ENCODE measurements around the gene ZMYND8.

DNA sequence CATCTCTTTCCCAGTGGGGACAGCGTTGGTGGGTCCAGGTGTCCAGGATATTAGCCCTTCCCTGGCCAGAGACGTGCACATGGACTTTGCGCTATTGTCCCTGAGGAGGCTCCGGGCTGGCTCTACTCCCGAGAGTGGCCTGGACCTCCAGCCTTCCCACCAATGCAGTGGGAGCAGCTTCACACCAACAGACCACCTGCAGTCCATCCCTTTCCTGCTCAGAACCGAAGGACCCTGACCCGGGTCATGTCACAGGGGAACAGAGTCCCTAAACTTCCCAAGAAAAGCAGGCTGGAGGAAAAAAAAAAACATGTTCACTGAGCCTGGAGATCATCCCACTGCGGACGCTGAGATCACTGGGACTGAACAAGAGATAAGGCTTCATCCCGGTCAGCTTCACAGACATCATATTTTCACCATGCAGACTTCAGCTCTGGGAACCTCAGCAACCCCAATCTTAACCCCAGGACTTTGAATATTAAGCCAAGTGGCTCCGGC is 18.3 kb downstream of the ZMYND8 start:
- TF ChIP-seq YY1 (tag by site-specific recombination; IDR thresholded peaks at IDR 0.05) (no peak), CTCF (tag by site-specific recombination; IDR thresholded peaks at IDR 0.05) (no peak), ZNF707 (tag by site-specific recombination; IDR thresholded peaks at IDR 0.05) (no peak), ZBTB7A (tag by site-specific recombination; IDR thresholded peaks at IDR 0.05; ENCODE audit: low read depth) (no peak)
- TF ChIP-seq, protein P1, sequence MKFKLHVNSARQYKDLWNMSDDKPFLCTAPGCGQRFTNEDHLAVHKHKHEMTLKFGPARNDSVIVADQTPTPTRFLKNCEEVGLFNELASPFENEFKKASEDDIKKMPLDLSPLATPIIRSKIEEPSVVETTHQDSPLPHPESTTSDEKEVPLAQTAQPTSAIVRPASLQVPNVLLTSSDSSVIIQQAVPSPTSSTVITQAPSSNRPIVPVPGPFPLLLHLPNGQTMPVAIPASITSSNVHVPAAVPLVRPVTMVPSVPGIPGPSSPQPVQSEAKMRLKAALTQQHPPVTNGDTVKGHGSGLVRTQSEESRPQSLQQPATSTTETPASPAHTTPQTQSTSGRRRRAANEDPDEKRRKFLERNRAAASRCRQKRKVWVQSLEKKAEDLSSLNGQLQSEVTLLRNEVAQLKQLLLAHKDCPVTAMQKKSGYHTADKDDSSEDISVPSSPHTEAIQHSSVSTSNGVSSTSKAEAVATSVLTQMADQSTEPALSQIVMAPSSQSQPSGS (tag by site-specific recombination; IDR thresholded peaks at IDR 0.05; ENCODE audit: low read depth) = no peak

Data from HEK293 (cell line).